Skeletal muscle cell (primary cell): Measurements from ENCODE around the gene EPDR1.
"Not testable (repeated sequence)": the region's sequence is repeated elsewhere in the genome, so short reads cannot be mapped to it uniquely, and the experiment has no call there.

Source experiments
- DNase-seq: peaks from one replicate; pipeline ENCODE4 v3.0.0-alpha.2; 2010; ENCODE audit warnings: low read depth
- H3K4me3 ChIP-seq: 2 replicates; pipeline ENCODE4 v1.5.1; 2011; ENCODE audit warnings: low read depth, mild to moderate bottlenecking, control low read depth, low read length, moderate library complexity

EPDR1 gene

GRCh38 chr7:37925620-37926019 is 5.2 kb downstream of the EPDR1 start:
- no peak overlapping the region for H3K4me3 ChIP-seq
- DNase-seq = no peak

DNA sequence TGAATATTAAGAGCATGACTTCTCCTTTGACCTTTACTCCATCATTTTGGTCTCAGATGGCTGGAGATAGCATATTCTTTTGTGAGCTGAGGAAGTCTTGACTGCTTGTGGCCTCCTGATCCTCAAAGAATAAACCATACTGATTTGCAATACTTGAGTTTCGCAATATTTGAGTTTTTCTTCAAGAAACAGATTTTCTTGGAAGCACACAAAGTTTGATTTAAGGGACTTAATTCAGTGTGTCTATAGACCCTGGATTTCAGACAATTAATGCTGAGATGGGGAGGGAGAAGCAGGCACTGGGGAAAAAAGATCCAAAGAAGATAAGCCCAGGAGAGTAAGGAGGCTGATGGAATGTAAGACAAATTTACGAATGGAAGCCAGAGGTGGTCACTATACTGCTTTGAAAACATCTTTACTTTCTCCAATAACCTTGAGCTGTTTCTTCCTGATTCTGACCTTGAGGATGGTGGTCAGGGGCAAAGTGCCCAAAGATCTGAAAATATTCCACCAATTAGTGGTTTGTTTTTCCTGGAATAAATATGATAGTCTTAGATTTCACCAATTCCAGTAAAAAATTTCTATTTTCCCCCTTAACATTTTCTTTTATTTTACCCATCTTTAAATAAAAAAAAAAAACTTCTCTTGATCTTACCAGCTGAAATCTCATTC is 7.5 kb downstream of the EPDR1 start:
- no peak overlapping the region for H3K4me3 ChIP-seq
- DNase-seq = no peak

DNA sequence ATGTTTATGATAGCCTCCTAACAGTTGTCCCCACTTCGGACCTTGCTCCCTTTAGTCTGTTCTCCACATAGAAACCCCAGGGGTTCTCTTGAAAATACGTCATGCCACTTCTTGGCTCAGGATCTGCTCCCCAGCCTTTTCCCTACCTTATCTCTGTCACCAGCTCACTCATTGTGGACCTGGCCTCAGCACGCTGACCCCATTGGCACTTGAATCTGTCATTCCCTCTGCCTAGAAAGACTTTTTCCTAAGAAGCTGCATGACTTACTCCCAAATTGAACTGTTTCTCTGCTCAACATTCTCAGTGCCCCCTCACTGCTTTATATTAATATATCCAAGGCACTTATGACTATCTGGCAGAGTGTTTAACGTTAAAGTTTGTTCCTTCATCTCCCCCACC is 8.4 kb downstream of the EPDR1 start:
- no peak for DNase-seq

GRCh38 chr7:37930226-37930948 is 9.9 kb downstream of the EPDR1 start:
- no peak overlapping the region for H3K4me3 ChIP-seq
- no peak for DNase-seq

More for the DNA sequence above, 8.4 kb downstream of the EPDR1 start:
- no peak overlapping the region for H3K4me3 ChIP-seq

- DNase-seq = no peak
- no peak overlapping the region for H3K4me3 ChIP-seq
These were observed 12.1 kb downstream of the EPDR1 start for GRCh38 chr7:37932543-37932942.

DNA sequence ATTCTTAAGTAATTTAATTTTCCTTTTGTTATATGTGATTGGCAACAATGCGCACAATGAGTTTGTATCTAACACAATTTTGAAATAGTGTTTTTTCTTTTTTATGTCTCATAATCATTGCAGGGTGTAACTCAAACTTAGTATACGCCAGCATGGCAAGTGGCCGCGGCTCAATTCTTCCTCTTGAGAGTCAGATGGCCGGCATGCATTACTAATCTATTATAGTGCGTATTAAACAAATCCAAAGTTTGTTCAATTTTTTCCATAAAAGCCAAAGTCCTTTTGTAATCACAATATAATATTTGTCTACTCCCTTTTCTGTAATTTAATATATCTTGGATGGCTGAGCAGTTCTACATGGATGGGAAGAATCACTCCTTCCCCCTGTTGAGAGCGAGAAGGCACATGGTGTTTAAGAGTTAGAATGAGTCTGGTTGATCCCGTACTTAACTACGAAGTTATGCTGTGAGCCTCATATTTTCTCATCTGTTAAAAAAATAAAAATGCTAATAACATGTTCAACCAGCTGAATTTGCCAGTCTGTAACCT is 12.7 kb downstream of the EPDR1 start:
- no peak for DNase-seq
- no peak overlapping the region for H3K4me3 ChIP-seq

DNA sequence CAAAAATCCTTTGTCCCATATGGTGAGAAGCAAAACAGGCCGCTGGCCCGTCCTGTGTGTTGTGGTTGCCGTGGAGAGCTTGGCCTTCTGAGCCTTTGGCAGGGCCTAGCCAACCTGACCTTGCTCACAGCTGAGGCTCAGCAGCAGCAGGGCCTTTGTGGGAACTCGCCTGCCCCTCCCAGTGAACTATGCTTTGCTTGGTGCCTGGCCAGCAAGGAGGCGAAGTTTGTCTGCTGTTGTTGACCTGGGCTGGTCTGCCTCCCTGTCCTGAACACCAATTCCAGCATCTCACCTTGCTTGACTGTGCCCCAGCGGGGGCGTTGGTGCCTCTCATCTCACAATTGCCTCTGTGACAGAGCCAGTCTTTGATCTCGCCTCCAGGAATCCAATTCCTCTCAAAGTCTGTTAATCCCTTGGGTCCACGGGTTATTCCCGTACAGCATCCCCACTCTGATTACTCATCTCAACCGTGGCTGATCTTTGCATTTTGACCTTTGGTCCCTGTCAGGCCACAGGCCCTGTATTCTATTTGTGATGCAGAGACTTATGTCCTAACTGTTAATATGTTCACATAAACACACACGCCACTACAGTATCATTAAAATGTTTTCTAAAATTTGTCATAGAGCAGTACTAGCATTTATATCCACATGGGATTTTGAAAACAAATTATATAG is 22.6 kb downstream of the EPDR1 start:
- H3K4me3 ChIP-seq = no peak overlapping the region
- DNase-seq = peak; percentile 20

- H3K4me3 ChIP-seq = no peak overlapping the region
- no peak for DNase-seq
These were observed 23.7 kb downstream of the EPDR1 start for GRCh38 chr7:37943905-37944736.

DNA sequence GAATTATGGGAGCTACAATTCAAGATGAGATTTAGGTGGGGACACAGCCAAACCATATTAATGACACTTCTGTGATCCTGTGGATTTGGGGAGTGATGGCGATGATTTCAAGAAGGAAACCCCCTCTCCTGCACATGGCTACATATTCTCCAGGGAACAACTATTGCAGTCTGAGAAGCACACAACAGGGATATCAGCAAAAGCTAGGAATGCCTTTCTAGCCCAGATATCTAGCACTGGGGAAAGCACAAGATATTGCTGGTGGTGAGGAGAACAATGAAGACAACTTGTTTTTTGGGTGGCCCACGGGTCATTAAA is 24.3 kb downstream of the EPDR1 start:
- no peak for DNase-seq
- H3K4me3 ChIP-seq = no peak overlapping the region

GRCh38 chr7:37945336-37945735 is 24.9 kb downstream of the EPDR1 start:
- peak; percentile 24 for DNase-seq
- no peak overlapping the region for H3K4me3 ChIP-seq

DNA sequence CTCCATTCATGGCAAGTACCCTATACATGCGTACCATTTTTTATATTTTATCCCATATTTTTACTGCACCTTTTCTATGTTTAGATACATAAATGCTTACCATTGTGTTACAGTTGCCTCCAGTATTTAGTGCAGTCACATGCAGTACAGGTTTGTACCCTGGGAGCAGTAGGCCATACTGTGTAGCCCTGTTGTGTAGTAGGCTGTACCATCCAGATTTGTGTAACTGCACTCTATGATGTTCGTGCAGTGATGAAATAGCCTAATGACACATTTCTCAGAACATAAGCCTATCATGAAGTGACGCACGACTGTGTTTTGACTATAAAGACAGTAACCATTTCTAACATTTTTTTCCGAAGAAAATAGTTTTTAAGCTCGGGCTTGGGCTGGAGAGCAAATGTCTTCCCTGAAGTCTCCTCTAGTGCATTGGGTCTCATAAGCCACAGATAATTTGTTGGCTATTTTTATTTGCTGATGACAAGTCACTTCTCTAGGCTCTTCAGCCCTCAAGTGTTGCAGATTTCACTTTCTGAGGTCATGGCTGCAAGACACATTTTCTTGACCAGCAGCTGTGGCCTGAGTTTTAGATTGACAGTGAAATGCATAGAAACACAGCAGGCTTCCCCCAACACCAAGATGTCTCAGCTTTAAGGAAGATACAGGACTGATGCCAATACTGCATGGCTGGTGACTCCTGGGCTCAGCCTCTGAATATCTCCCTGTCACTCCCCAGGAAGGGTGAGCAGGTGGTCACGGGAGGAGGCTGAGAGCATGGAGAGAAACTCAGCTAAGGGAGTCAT is 26.9 kb downstream of the EPDR1 start:
- DNase-seq = no peak
- no peak overlapping the region for H3K4me3 ChIP-seq

- DNase-seq = no peak
These were observed 27.4 kb downstream of the EPDR1 start for GRCh38 chr7:37947941-37948210.

DNA sequence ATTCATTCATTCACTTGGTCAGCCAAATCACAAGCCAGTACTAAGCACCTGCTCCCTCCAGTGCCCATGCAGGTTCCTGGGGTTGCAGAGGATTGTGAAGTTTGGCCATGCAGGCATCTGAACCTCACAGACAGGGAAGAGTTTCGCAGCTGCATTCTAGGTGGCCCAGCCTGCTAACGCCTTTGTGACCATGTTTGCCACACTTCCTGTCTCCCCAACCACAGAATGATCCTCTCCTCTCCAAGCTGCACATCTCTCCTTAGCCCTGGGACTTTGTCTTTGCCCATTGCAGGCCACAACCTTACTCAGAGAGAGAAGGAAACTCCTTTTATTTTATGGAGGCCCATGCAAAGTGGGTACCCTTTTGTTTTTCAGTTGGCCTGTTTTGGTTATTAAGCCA is 31.8 kb downstream of the EPDR1 start:
- DNase-seq = no peak
- H3K4me3 ChIP-seq = no peak overlapping the region

More at GRCh38 chr7:37947941-37948210, 27.4 kb downstream of the EPDR1 start:
- H3K4me3 ChIP-seq = no peak overlapping the region

DNA sequence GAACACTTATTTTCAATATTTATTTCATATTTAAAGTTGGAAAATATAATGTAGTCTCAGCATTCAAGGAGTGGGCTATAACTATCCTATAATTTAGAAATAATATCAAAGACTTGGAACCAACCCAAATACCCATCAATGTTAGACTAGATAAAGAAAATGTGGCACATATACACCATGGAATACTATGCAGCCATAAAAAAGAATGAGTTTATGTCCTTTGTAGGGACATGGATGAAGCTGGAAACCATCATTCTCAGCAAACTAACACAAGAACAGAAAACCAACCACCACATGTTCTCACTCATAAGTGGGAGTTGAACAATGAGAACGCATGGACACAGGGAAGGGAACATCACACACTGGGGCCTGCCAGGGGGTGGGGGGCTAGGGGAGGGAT is 33.8 kb downstream of the EPDR1 start:
- DNase-seq, H3K4me3 ChIP-seq: not testable (repeated sequence)

GRCh38 chr7:37956791-37957190 is 36.4 kb downstream of the EPDR1 start:
- no peak for DNase-seq
- H3K4me3 ChIP-seq = no peak overlapping the region

DNA sequence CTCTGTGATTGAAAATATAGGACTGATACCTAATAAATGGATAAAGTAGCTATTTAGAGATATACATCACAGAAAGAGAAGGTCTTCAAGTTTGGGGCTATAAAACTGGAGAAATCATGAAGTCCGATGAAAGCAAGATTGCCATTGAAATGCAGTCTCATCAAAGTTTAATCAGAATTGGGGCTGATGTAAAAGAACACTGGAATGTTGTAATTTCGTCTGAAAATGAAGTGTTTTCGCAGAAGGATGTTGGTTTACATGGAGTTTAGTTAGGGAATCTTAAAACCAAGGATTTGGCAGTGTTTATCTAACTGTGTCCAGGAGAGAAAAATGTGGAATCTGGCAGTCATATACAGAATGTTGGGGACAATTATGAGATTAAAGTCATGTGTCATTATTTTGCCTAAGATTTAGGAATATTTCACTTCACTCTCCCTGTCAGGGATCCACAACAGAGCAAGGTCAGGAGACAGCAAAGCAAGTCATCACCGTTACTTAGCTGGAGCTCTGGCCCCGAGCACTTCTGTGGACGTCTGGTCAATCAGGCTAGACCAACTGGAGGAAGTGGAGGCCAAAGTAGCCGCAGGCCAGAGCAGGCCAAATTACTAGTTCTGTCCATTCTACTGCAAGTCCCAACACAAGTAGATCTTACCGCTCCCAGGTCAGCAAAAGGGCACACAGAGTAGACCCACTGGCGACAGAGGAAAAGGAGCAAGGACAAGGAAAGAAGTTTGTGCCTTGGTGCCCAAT is 37.0 kb downstream of the EPDR1 start:
- no peak for DNase-seq
- no peak overlapping the region for H3K4me3 ChIP-seq

DNA sequence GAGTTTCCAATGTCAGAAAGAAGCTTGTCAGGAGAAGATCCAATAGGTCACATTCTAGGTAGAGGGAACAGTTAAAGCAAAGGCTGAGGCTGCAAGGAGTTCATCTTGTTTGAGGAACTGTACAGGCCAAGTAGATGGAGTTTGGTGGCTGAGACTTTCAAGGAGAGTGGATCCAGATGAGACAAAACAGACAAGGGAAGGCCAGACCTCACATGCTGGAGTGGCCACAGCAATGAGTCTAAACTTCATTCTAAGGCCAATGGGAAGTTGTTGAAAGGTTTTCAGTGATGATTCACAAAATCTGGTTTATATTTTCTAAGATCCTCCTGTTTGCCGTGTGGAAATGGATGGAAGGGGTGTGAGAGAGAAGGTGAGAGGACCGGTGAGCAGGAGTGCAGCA is 40.0 kb downstream of the EPDR1 start:
- DNase-seq = no peak

GRCh38 chr7:37961251-37961650 is 40.8 kb downstream of the EPDR1 start:
- no peak overlapping the region for H3K4me3 ChIP-seq
- no peak for DNase-seq

More for the DNA sequence above, 40.0 kb downstream of the EPDR1 start:
- H3K4me3 ChIP-seq = no peak overlapping the region
